K562 (cell line): ENCODE data around the gene SRC. TPM values are rescaled to one million over a fixed set of nuclear protein-coding genes. Genes with fewer than 3 reads are reported as not detected.

Source experiments
- ARNT ChIP-seq, 2 experiments: fragments of 450-650 bp; IDR thresholded peaks; 2 replicates each; pipeline ENCODE4 v1.6.1; 2016; ENCODE audit warnings: mild to moderate bottlenecking in 1 of 2
- ATF6 ChIP-seq: sonication (generic); formaldehyde crosslinking; IDR thresholded peaks from 2 replicates; pipeline ENCODE4 v1.4.0; 2020; ENCODE audit warnings: mild to moderate bottlenecking, missing genetic modification reagents
- BACH1 ChIP-seq: fragments of 200-800 bp; sonication (Bioruptor generic); IDR thresholded peaks from 2 replicates; pipeline ENCODE4 v1.6.1; 2016; ENCODE audit warnings: missing genetic modification characterization, missing compliant biosample characterization
- CC2D1A ChIP-seq: fragments of 450-650 bp; IDR thresholded peaks from 2 replicates; pipeline ENCODE4 v1.6.1; 2017; ENCODE audit warnings: mild to moderate bottlenecking
- CEBPB ChIP-seq: fragments of 450-650 bp; IDR thresholded peaks from 2 replicates; pipeline ENCODE4 v1.6.1; 2016; ENCODE audit warnings: missing genetic modification characterization, missing compliant biosample characterization
- CHCHD3 ChIP-seq: fragments of 250-450 bp; sonication (Bioruptor Pico); IDR thresholded peaks from 2 replicates; pipeline ENCODE4 v2.1.2; 2022; ENCODE audit warnings: mild to moderate bottlenecking
- FOS ChIP-seq: IDR thresholded peaks from 3 replicates; pipeline ENCODE4 v1.6.1; 2011; ENCODE audit not compliant: insufficient read length; ENCODE audit errors: extremely low read depth
- MCM5 ChIP-seq: fragments of 450-650 bp; IDR thresholded peaks from 2 replicates; pipeline ENCODE4 v1.6.1; 2016; ENCODE audit warnings: low read depth
- NR1H2 ChIP-seq: sonication (generic); formaldehyde crosslinking; IDR thresholded peaks from 2 replicates; pipeline ENCODE4 v1.4.0; 2020; ENCODE audit warnings: mild to moderate bottlenecking, missing genetic modification reagents
- PCBP1 ChIP-seq: fragments of 200-400 bp; formaldehyde crosslinking; IDR thresholded peaks from 2 replicates; pipeline ENCODE4 v1.6.1; 2018; ENCODE audit warnings: mild to moderate bottlenecking, low read depth, low read length; ENCODE audit not compliant: poor library complexity, severe bottlenecking
- SLC30A9 ChIP-seq: fragments of 250-450 bp; sonication (Bioruptor Pico); IDR thresholded peaks from 2 replicates; pipeline ENCODE4 v1.8.0; 2022; ENCODE audit warnings: mild to moderate bottlenecking, moderate library complexity
- SMC3 ChIP-seq: conservative IDR thresholded peaks from 2 replicates; pipeline ENCODE4 v1.6.1; 2011; ENCODE audit warnings: low read depth, low read length, improper control_type of control experiment; ENCODE audit not compliant: insufficient read depth
- STAG1 ChIP-seq: sonication (generic); formaldehyde crosslinking; IDR thresholded peaks from 2 replicates; pipeline ENCODE4 v1.5.0; 2020; ENCODE audit warnings: missing genetic modification reagents, borderline replicate concordance
- STAT5A ChIP-seq: IDR thresholded peaks from 2 replicates; pipeline ENCODE4 v1.6.1; 2012; ENCODE audit warnings: low read length, inconsistent platforms, borderline replicate concordance
- TAF9B ChIP-seq: fragments of 450-650 bp; IDR thresholded peaks from 2 replicates; pipeline ENCODE4 v1.6.1; 2018; ENCODE audit warnings: mild to moderate bottlenecking; ENCODE audit not compliant: partially characterized antibody
- ZBTB9 ChIP-seq: fragments of 450-650 bp; formaldehyde crosslinking; IDR thresholded peaks from 2 replicates; pipeline ENCODE4 v1.4.0; 2020; ENCODE audit warnings: mild to moderate bottlenecking, moderate library complexity
- ZMIZ1 ChIP-seq, 2 experiments: fragments of 150-350 bp in 1 of 2; IDR thresholded peaks; 2 replicates each; pipeline ENCODE4 v1.6.1; 2012 to 2016; ENCODE audit warnings: low read depth in 2 of 2, low read length in 2 of 2, mild to moderate bottlenecking in 1 of 2, moderate library complexity in 1 of 2
- ZNF445 ChIP-seq: fragments of 250-450 bp; sonication (Bioruptor Pico); IDR thresholded peaks from 2 replicates; pipeline ENCODE4 v1.4.0; 2020; ENCODE audit warnings: low read depth, mild to moderate bottlenecking, moderate library complexity
- ZNF584 ChIP-seq: fragments of 200-800 bp; sonication (Bioruptor generic); IDR thresholded peaks from 2 replicates; pipeline ENCODE4 v1.6.1; 2016; ENCODE audit warnings: low read depth, mild to moderate bottlenecking, missing genetic modification characterization, missing compliant biosample characterization
- ZNF830 ChIP-seq: fragments of 250-450 bp; sonication (Bioruptor Pico); IDR thresholded peaks from 2 replicates; pipeline ENCODE4 v1.5.0; 2021; ENCODE audit warnings: mild to moderate bottlenecking
- ZSCAN32 ChIP-seq: fragments of 450-650 bp; formaldehyde crosslinking; IDR thresholded peaks from 2 replicates; pipeline ENCODE4 v1.4.0; 2020; ENCODE audit warnings: mild to moderate bottlenecking, moderate library complexity
- polyA plus RNA-seq, 8 experiments: library from polyadenylated mRNA; depleted of rRNA in 4 of 8; stranded (reverse) in 5 of 8; unstranded in 3 of 8; fragments of >200 nt; fragmentation: Nextera tagmentation in 2 of 8; fragmentation: Illumina TruSeq in 1 of 8; extraction: Ambion mirVana in 2 of 8; extraction: Trizol in 1 of 8; gene quantifications; 2 replicates each; pipeline versions ENCODE4 v1.2.1 to v1.2.3, GENCODE V29; 2011 to 2014; ENCODE audit warnings: inconsistent platforms in 1 of 8, missing spikeins in 1 of 8
- total RNA-seq, 7 experiments: library from RNA; depleted of rRNA in 6 of 7; stranded (reverse); fragments of >200 nt in 6 of 7; fragmentation: Illumina TruSeq in 2 of 7; extraction: Trizol in 2 of 7; gene quantifications; 2 replicates each; pipeline versions ENCODE4 v1.2.1 to v1.2.3, GENCODE V29; 2011 to 2021; ENCODE audit warnings: low replicate concordance in 1 of 7

Gene SRC
- total and polyA plus RNA-seq, 9 of the 15 experiments (the other 6 are each of a cell fraction or from before 2014, with no cell fraction given): 0.06 to 8.5 (median 3.1) TPM

- TF ChIP-seq ZMIZ1 (IDR thresholded peaks at IDR 0.05; ENCODE audit: low read depth in 2 of 2, low read length in 2 of 2) (0 out of 4 replicates have a peak, but pooled peaks of 1 of the 2 experiments have one; percentile 16), NR1H2 (CRISPR knock-in tag) (no peak), PCBP1 (no peak), ZNF445 (CRISPR knock-in tag) (no peak), SMC3 (no peak), CEBPB (no peak), ATF6 (no peak), ZSCAN32 (CRISPR knock-in tag) (no peak), ZNF584 (CRISPR knock-in tag) (peak; percentile 46; the same call in 1 of the 2 replicates), BACH1 (tag) (peak; percentile 72), ZNF830 (CRISPR knock-in tag) (peak; percentile 85; the same call in 1 of the 2 replicates), STAG1 (CRISPR knock-in tag) (no peak), CC2D1A (no peak), ZBTB9 (CRISPR knock-in tag) (peak; percentile 35; the same call in 1 of the 2 replicates), FOS (no peak), MCM5 (no peak), STAT5A (peak; percentile 16; the same call in 1 of the 2 replicates), CHCHD3 (CRISPR knock-in tag) (no peak), ARNT (IDR thresholded peaks at IDR 0.05) (no peak; a peak in 1 of 4 replicates), TAF9B (peak; percentile 81), SLC30A9 (no peak)
Measured at GRCh38 chr20:37378785-37379598, 33.1 kb downstream of the SRC start (continued).
